Measurements from ENCODE around the gene ZNF558.

The ZNF558 gene

GRCh38 chr19:8850488-8850887 lies 18.4 kb upstream of the ZNF558 start:
- no peak for TF ChIP-seq CTCF (IDR thresholded peaks at IDR 0.05; ENCODE audit: low read depth, low read length)

GRCh38 chr19:8849232-8849631 lies 17.1 kb upstream of the ZNF558 start:
- TF ChIP-seq CTCF (IDR thresholded peaks at IDR 0.05; ENCODE audit: low read depth, low read length), result no peak
- no peak for DNase-seq (ENCODE audit: extremely low read depth, low read depth)

More at GRCh38 chr19:8850488-8850887, 18.4 kb upstream of the ZNF558 start:
- no peak for DNase-seq (ENCODE audit: extremely low read depth, low read depth)

GRCh38 chr19:8846819-8847218 lies 14.7 kb upstream of the ZNF558 start:
- no peak for DNase-seq (ENCODE audit: extremely low read depth, low read depth)
- no peak for TF ChIP-seq CTCF (IDR thresholded peaks at IDR 0.05; ENCODE audit: low read depth, low read length)

GRCh38 chr19:8840708-8841107 lies 8.6 kb upstream of the ZNF558 start:
- no peak for DNase-seq (ENCODE audit: extremely low read depth, low read depth)
- no peak for TF ChIP-seq CTCF (IDR thresholded peaks at IDR 0.05; ENCODE audit: low read depth, low read length)

GRCh38 chr19:8835877-8836276 lies 3.8 kb upstream of the ZNF558 start:
- TF ChIP-seq CTCF (IDR thresholded peaks at IDR 0.05; ENCODE audit: low read depth, low read length), result no peak
- DNase-seq (ENCODE audit: extremely low read depth, low read depth), result no peak

- DNase-seq (ENCODE audit: extremely low read depth, low read depth), result no peak
Measured at GRCh38 chr19:8835446-8835845, 3.3 kb upstream of the ZNF558 start.

GRCh38 chr19:8831832-8832131 lies 322 bp downstream of the ZNF558 start:
- DNase-seq (ENCODE audit: extremely low read depth, low read depth), result no peak
- no peak for TF ChIP-seq CTCF (IDR thresholded peaks at IDR 0.05; ENCODE audit: low read depth, low read length)

More at GRCh38 chr19:8835446-8835845, 3.3 kb upstream of the ZNF558 start:
- no peak for TF ChIP-seq CTCF (IDR thresholded peaks at IDR 0.05; ENCODE audit: low read depth, low read length)
